ENCODE results near the gene MEOX2.

The MEOX2 gene

GRCh38 chr7:15674586-15674985 lies 11.9 kb downstream of the MEOX2 start:
- no peak for ATAC-seq
- TF ChIP-seq POU6F1 (CRISPR knock-in tag; IDR thresholded peaks at IDR 0.05; ENCODE audit: borderline replicate concordance, low read depth): no peak
- TF ChIP-seq GLIS3 (CRISPR knock-in tag; IDR thresholded peaks at IDR 0.05): no peak
- no peak for TF ChIP-seq PPARA (CRISPR knock-in tag; IDR thresholded peaks at IDR 0.05; ENCODE audit: borderline replicate concordance)
- TF ChIP-seq ZNF70 (CRISPR knock-in tag; IDR thresholded peaks at IDR 0.05): no peak

- ATAC-seq: no peak
- no peak for TF ChIP-seq PATZ1 (CRISPR knock-in tag; IDR thresholded peaks at IDR 0.05; ENCODE audit: borderline replicate concordance)
- TF ChIP-seq CREB5 (CRISPR knock-in tag; IDR thresholded peaks at IDR 0.05; ENCODE audit: low read depth): no peak
- TF ChIP-seq TOX (CRISPR knock-in tag; IDR thresholded peaks at IDR 0.05; ENCODE audit: borderline replicate concordance): no peak
- TF ChIP-seq RARB (CRISPR knock-in tag; IDR thresholded peaks at IDR 0.05): no peak
- no peak for TF ChIP-seq SNAI2 (CRISPR knock-in tag; IDR thresholded peaks at IDR 0.05)
- TF ChIP-seq POU6F1 (CRISPR knock-in tag; IDR thresholded peaks at IDR 0.05; ENCODE audit: borderline replicate concordance, low read depth): no peak
- no peak for TF ChIP-seq CSRNP3 (CRISPR knock-in tag; IDR thresholded peaks at IDR 0.05)
- no peak for TF ChIP-seq ZNF8 (CRISPR knock-in tag; IDR thresholded peaks at IDR 0.05)
- no peak for TF ChIP-seq ZNF70 (CRISPR knock-in tag; IDR thresholded peaks at IDR 0.05)
These were observed 16.9 kb downstream of the MEOX2 start for GRCh38 chr7:15669443-15670090.

- TF ChIP-seq ZNF70 (CRISPR knock-in tag; IDR thresholded peaks at IDR 0.05) (no peak), POU6F1 (CRISPR knock-in tag; IDR thresholded peaks at IDR 0.05; ENCODE audit: borderline replicate concordance, low read depth) (no peak), ISL1 (CRISPR knock-in tag; IDR thresholded peaks at IDR 0.05) (no peak), ZNF8 (CRISPR knock-in tag; IDR thresholded peaks at IDR 0.05) (no peak), PPARA (CRISPR knock-in tag; IDR thresholded peaks at IDR 0.05; ENCODE audit: borderline replicate concordance) (no peak), TCF4 (CRISPR knock-in tag; IDR thresholded peaks at IDR 0.05; ENCODE audit: borderline replicate concordance) (no peak)
- no peak for ATAC-seq
These were observed 18.5 kb downstream of the MEOX2 start for GRCh38 chr7:15667991-15668390.

- ATAC-seq: no peak
- TF ChIP-seq ISL1 (CRISPR knock-in tag; IDR thresholded peaks at IDR 0.05) (no peak), OSR1 (CRISPR knock-in tag; IDR thresholded peaks at IDR 0.05) (no peak), ZNF70 (CRISPR knock-in tag; IDR thresholded peaks at IDR 0.05) (no peak), ARNTL (CRISPR knock-in tag; IDR thresholded peaks at IDR 0.05; ENCODE audit: borderline replicate concordance, low read depth) (no peak), POU6F1 (CRISPR knock-in tag; IDR thresholded peaks at IDR 0.05; ENCODE audit: borderline replicate concordance, low read depth) (no peak), ESRRG (CRISPR knock-in tag; IDR thresholded peaks at IDR 0.05) (no peak), GLIS3 (CRISPR knock-in tag; IDR thresholded peaks at IDR 0.05) (no peak), ZNF8 (CRISPR knock-in tag; IDR thresholded peaks at IDR 0.05) (no peak), PATZ1 (CRISPR knock-in tag; IDR thresholded peaks at IDR 0.05; ENCODE audit: borderline replicate concordance) (no peak), CSDC2 (CRISPR knock-in tag; IDR thresholded peaks at IDR 0.05) (no peak)
These were observed 24.0 kb downstream of the MEOX2 start for GRCh38 chr7:15662451-15662850.
